Activated CD4-positive, alpha-beta T cell treated with anti-CD3 and anti-CD28 coated beads for 1 hour (primary cell): ENCODE data around the gene ACADS.
"Not testable (repeated sequence)": the region's sequence is repeated elsewhere in the genome, so short reads cannot be mapped to it uniquely, and the experiment has no call there.

Source experiments
- DNase-seq: peaks from one replicate; pipeline ENCODE4 v3.0.0-alpha.2; 2020

Gene ACADS

GRCh38 chr12:120732198-120732597, 6.6 kb downstream of the ACADS start:
- DNase-seq, result not testable (repeated sequence)

GRCh38 chr12:120733574-120733973, 7.9 kb downstream of the ACADS start:
- DNase-seq, result no peak

GRCh38 chr12:120734210-120734609, 8.6 kb downstream of the ACADS start:
- DNase-seq, result no peak

DNA sequence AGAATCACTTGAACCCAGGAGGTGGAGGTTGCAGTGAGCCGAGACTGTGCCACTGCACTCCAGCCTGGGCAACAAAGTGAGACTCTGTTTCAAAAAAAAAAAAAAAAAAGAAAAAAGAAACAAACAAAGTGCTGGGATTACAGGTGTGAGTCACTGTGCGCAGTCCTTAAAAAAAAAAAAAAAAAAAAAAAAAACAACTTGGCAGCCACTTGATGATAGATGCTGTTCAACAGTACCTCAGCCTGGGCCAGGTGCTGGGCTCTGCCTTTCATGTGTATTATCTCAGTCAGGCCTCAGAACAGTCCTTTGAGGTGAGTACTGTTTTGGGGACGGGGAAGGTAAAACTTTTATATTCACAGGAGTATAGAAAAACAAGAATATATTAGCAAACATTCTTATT, 9.6 kb downstream of the ACADS start:
- no peak for DNase-seq

DNA sequence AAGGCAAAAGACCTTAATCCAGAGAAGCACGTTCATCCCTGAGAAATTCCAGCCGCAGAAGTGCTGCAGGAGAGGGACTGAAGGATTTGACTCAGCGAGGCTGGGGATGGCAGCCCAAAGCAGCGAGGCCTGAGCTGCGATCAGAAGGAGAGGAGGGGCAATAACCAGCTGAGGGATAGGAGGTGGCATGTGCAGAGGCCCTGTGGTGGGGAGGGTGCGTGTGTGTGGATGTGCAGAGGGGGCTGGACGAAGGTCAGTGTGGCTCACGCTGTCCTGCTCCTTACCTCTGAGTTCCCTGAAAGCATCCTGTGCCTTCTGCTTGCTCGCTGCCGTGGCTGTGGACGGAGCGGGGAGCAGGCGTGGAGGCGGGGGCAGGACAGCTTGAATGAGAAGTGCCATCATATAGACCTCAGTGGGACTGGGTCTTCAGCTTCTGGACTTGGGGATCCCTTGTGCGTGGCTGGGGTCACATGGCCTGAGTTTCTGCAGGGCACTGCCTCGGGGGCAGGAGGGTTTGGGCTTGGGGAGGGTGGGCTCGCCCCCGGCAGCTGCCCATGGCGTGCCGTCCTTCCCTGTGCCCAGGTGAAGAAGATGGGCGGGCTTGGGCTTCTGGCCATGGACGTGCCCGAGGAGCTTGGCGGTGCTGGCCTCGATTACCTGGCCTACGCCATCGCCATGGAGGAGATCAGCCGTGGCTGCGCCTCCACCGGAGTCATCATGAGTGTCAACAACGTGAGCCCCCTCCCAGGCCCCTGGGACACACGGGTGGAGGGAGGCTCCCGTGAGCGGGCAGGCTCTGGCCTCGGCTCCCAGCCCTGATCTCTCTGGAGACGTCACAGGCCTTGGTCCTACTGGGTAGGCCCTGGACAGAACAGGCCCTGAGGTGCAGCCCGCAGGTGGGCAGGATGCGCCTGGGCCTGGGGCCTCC, 11.0 kb downstream of the ACADS start:
- no peak for DNase-seq

DNA sequence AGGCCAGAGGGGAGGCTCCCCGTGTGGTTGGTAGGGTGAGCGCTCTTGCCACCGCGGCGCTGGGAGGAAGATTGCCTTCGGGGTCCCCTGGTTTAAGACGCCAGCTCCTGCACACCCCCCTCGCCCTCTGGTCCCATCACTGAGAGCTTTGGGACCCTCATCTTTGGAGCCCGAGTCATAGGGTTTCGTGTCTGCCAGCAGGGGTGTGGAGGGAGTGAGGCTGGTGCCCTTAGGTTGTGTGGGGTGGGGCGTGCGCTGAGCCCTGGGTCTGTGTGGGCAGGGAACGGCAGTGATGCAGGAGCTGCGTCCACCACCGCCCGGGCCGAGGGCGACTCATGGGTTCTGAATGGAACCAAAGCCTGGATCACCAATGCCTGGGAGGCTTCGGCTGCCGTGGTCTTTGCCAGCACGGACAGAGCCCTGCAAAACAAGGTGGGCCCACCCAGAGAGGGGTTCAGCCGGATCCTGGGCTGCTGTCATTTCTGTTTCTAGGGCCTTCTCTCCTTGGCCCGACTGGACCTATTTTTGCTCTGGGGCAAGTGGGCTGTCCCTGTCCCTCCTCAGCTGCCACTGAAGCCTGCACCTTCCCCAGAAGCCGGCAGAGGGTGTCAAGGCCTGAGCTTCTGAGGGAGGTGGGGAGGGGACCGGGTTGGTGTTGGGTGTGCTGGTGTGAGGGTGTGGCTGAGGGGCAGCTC, 12.1 kb downstream of the ACADS start:
- DNase-seq, result no peak

DNA sequence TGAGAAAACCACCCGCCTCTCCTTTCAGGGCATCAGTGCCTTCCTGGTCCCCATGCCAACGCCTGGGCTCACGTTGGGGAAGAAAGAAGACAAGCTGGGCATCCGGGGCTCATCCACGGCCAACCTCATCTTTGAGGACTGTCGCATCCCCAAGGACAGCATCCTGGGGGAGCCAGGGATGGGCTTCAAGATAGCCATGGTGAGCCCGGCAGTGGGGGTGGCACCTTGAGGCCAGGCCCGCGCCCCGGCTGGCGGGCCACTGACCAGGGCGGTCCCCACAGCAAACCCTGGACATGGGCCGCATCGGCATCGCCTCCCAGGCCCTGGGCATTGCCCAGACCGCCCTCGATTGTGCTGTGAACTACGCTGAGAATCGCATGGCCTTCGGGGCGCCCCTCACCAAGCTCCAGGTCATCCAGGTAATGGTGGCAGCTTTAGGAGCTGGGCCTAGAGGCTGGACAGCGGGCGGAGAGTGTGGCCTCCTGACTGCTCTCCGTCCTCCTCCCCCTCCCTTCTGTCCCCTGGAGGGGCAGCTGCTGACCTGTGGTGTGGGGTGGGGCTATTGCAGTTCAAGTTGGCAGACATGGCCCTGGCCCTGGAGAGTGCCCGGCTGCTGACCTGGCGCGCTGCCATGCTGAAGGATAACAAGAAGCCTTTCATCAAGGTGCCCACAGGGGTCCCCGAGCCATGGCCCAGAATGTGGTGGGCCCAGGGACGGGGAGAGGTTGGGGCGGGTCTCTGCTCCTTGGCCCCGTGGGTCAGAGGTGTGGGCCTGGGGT, 12.8 kb downstream of the ACADS start:
- no peak for DNase-seq

GRCh38 chr12:120739031-120739762, 13.6 kb downstream of the ACADS start:
- no peak for DNase-seq

- no peak for DNase-seq
Observed at GRCh38 chr12:120739821-120740613, 14.4 kb downstream of the ACADS start.

- no peak for DNase-seq
Observed at GRCh38 chr12:120740871-120741270, 15.2 kb downstream of the ACADS start.

DNA sequence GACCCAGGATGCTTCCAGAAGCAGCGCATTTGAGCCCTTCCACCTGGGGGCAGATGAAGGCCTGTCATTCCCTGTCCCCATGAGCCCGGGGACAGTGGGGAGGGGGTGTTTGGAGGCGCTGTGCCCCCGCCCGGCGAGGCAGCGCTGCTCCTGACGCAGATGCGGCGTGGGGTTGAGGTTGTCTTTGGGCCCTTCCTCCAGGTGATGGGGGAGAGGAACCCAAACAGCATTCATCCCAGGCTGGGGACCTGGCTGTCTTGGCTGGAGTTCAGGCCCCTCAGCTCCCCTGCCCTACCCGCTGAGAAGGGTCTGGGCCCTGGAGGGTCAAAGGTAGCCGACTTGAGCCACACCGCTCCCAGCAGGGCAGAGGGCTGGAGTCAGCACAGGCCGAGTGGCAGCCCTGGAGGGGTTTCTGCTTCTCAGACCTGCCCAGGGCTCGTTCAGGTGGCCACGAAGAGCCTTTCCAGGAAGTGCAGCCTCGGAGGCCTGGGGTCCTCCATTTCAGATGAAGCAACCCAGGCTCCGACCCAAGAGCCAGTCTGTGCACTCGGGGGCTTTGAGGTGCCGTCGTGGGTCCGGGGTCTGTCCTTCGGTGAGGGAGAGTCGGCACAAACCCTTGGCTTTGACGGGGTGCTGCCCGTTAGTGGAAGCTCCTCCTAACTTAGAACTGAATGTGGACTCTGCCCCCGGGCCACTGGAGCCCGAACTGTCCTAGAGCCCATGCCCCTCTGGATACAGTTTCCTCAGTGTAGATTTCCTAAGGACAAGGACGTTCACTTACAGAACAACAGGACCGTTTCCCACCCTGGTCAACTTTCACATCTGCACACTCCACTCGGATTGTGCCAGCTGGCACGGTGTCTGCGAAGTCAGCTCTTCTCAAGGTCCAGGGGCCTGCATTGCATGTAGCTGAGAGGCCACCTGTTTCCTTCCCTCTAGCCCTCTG, 16.1 kb downstream of the ACADS start:
- DNase-seq, result no peak

DNA sequence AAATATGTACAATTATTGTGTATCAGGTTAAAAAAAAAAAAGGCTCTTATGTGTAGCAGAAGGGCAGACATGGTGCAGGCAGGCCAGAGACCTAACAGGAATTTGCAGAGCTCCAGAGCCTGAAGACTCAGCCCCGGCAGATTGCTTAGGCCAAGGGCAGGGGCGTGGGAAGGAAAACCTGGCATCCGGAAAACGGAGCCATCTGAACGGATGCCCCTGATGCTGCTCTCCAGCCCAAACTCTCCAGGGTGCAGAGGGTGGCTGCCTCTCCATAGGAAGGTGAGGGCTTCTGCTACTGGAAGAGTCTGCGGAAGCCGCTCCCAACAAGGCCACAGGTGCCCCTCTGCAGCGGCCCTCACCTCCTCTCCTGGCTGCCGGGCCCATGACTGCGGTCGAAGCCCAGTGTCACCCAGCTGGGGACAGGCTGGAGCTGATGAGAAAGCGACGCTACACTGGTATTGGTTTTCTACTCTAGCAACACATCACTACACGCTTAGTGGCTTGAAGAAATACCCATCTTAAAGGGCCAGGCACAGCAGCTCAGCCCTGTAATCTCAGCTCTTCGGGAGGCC, 19.4 kb downstream of the ACADS start:
- no peak for DNase-seq

GRCh38 chr12:120748242-120748641, 22.6 kb downstream of the ACADS start:
- DNase-seq, result no peak

- DNase-seq, result no peak
Observed at GRCh38 chr12:120749256-120749655, 23.6 kb downstream of the ACADS start.

GRCh38 chr12:120750806-120751205, 25.2 kb downstream of the ACADS start:
- no peak for DNase-seq

- DNase-seq, result no peak
Observed at GRCh38 chr12:120751389-120751788, 25.8 kb downstream of the ACADS start.

GRCh38 chr12:120754792-120755191, 29.2 kb downstream of the ACADS start:
- DNase-seq, result no peak

DNA sequence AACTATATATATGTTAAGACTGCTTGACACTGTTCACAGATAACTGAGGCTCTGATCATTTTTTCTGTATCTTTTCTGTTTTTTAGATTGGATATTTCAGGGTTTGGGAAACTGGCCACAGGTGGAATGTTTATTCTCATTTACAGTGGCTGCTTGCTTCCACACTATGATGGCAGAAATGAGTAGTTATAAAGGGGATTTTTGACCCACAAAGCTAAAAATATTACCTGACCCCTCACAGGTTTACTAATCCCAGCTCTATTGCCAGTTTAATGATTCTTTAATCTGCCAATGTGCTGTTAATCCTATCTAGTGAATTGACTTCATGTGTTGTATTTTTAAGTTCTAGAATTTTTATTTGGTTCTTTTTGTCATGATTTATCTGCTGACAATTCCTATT, 29.6 kb downstream of the ACADS start:
- no peak for DNase-seq

DNA sequence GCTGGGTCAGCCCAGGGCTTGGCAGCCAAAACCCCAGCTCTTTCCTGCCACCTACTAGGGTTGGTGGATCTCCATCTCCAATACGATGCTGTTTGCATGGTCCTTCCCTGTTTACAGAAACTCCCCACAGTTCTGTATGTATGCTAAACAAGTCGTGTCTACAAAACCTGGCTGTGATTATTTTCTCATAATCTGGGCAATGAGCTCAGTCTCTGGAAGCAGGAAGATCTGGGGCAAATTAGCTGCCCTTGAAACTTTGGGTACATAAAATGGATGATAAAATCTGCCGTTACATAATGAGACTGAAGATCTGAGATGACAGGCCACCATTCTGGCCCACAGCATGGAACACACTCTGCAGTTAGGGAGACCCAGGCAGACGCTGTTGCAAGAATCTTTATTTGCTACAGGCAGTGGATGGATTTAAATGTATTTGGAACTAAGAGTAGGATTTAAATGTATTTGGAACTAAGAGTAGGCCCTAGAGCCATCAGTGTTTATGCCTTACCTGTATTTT, 31.7 kb downstream of the ACADS start:
- DNase-seq, result no peak

DNA sequence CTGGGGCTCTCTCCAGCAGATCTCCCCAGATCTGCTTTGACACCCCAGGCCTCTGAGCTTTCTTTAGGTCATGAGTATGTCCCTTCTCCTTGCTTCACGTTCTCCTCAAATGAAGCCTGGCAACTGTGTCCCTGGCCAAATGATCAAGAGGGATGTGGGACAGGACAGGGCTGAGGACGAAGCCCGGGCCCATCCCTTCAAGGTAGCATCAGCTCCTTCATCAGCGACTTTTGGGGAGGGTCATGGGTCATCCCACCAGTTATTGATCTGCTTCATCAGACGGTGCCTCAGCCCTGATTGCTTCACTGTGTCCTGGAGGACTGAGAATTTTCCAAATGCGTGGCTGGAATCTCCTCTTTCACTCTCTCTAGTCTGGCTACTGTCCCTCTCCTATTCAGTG, 32.3 kb downstream of the ACADS start:
- DNase-seq, result no peak
